K562 (cell line): ENCODE measurements around the gene FSTL4. TPM values are rescaled to one million over a fixed set of nuclear protein-coding genes. Genes with fewer than 3 reads are reported as not detected.

Experiments
- ATAC-seq: fragments of 200-7000 bp; cut with Tn5 transposase; 3 replicates; pipeline ENCODE4 v1.9.1; 2020; ENCODE audit warnings: moderate library complexity
- BruUV-seq: library from RNA; stranded (reverse); fragments of 400-500 nt; replicated peaks from 2 replicates; lab custom pipeline; 2021; lab: Mats Ljungman, UMichigan
- CTCF ChIA-PET: fragments of 300-600 bp; formaldehyde crosslinking; extraction: SDS; loops from one replicate; lab custom pipeline; 2021; ENCODE audit warnings: low intra/inter-chr PET ratio; lab: Yijun Ruan, JAX
- POLR2A ChIA-PET: fragments of 300-600, 350-650 bp; sonication (Branson Sonifier 250); formaldehyde crosslinking; extraction: SDS; loops from one replicate; lab custom pipeline; 2021; ENCODE audit warnings: antibody characterized with exemption, inconsistent platforms; lab: Yijun Ruan, JAX
- DNase-seq, 4 experiments: peaks; one replicate each; pipeline versions ENCODE4 v3.0.0 to v3.0.0-alpha.2; 2011 to 2018; ENCODE audit warnings: low spot score in 3 of 4, mixed read lengths in 3 of 4; ENCODE audit errors: extremely low read depth in 1 of 4
- FAIRE-seq: peaks from 2 replicates; lab custom pipeline; 2011; peaks lifted over from hg19 to GRCh38; lab: Jason Lieb, UNC
- H2AFZ ChIP-seq: 2 replicates; pipeline ENCODE4 v1.6.0; 2011; ENCODE audit warnings: low read depth, low read length, control low read depth, inconsistent platforms
- H3K27ac ChIP-seq: fragments of 200-600 bp; 3 replicates; pipeline ENCODE4 v1.8.0; 2011; ENCODE audit warnings: low read depth, mild to moderate bottlenecking, control low read depth, inconsistent platforms, low read length, moderate library complexity, mixed read lengths; ENCODE audit errors: extremely low read depth
- H3K27me3 ChIP-seq, 2 experiments: fragments of 300-600 bp in 1 of 2; 2 replicates in 1 of 2; 3 replicates in 1 of 2; pipeline versions ENCODE4 v1.6.0 to v1.8.0; 2011; ENCODE audit warnings: inconsistent platforms in 2 of 2, low read length in 2 of 2, mild to moderate bottlenecking in 1 of 2, mixed read lengths in 1 of 2, moderate library complexity in 1 of 2; ENCODE audit not compliant: control insufficient read depth in 2 of 2, insufficient read depth in 2 of 2
- H3K36me3 ChIP-seq: fragments of 300-600 bp; 3 replicates; pipeline ENCODE4 v1.8.0; 2011; ENCODE audit warnings: mild to moderate bottlenecking, low read length, inconsistent platforms; ENCODE audit not compliant: control insufficient read depth, insufficient read depth
- H3K4me1 ChIP-seq, 2 experiments: fragments of 200-600 bp in 1 of 2; replicated peaks in 1 of 2; 2 replicates in 1 of 2; 3 replicates in 1 of 2; pipeline versions ENCODE4 v1.5.1 to v1.8.0; 2011; ENCODE audit warnings: inconsistent platforms in 2 of 2, low read length in 2 of 2, mild to moderate bottlenecking in 1 of 2, mixed read lengths in 1 of 2, moderate library complexity in 1 of 2; ENCODE audit not compliant: control insufficient read depth in 2 of 2, insufficient read depth in 2 of 2
- H3K4me2 ChIP-seq: 2 replicates; pipeline ENCODE4 v1.6.1; 2011; ENCODE audit warnings: low read length, control low read depth, inconsistent platforms, mixed read lengths; ENCODE audit not compliant: insufficient read depth
- H3K4me3 ChIP-seq: fragments of 200-600 bp; sonication (generic), shearing (Covaris generic); 2 replicates; pipeline ENCODE4 v1.5.1; 2016; ENCODE audit warnings: control low read depth, inconsistent platforms
- H3K79me2 ChIP-seq: fragments of 200-600 bp; 3 replicates; pipeline ENCODE4 v1.8.0; 2011; ENCODE audit warnings: low read length, inconsistent platforms; ENCODE audit not compliant: control insufficient read depth, insufficient read depth
- H3K9ac ChIP-seq, 2 experiments: 2 replicates each; pipeline versions ENCODE4 v1.6.0 to v1.6.1; 2011; ENCODE audit warnings: low read depth in 2 of 2, low read length in 2 of 2, control low read depth in 1 of 2, inconsistent platforms in 1 of 2, mild to moderate bottlenecking in 1 of 2, mixed read lengths in 1 of 2; ENCODE audit not compliant: insufficient read depth in 1 of 2
- H3K9me1 ChIP-seq: one replicate; pipeline ENCODE4 v1.6.0; 2011; ENCODE audit warnings: inconsistent platforms, mild to moderate bottlenecking, low read length, moderate library complexity; ENCODE audit not compliant: control insufficient read depth, insufficient read depth
- H3K9me3 ChIP-seq: replicated peaks from 2 replicates; pipeline ENCODE4 v1.5.1; 2011; ENCODE audit warnings: low read depth, low read length, inconsistent platforms; ENCODE audit not compliant: control insufficient read depth, insufficient read depth
- H4K20me1 ChIP-seq: replicated peaks from 2 replicates; pipeline ENCODE4 v1.6.1; 2011; ENCODE audit warnings: low read length, inconsistent platforms, mixed read lengths; ENCODE audit not compliant: control insufficient read depth, insufficient read depth
- CBFA2T2 ChIP-seq: fragments of 450-650 bp; conservative IDR thresholded peaks from 2 replicates; pipeline ENCODE4 v1.6.1; 2017; ENCODE audit warnings: mild to moderate bottlenecking
- CREBBP ChIP-seq: IDR thresholded peaks from one replicate; pipeline ENCODE4 v1.6.1; 2012; ENCODE audit warnings: low read depth, mild to moderate bottlenecking, control low read depth, inconsistent platforms, low read length
- FOXA1 ChIP-seq: fragments of 450-650 bp; IDR thresholded peaks from 2 replicates; pipeline ENCODE4 v1.6.1; 2016; ENCODE audit warnings: mild to moderate bottlenecking, borderline replicate concordance
- L3MBTL2 ChIP-seq: fragments of 450-650 bp; IDR thresholded peaks from 2 replicates; pipeline ENCODE4 v1.6.1; 2016; ENCODE audit warnings: mild to moderate bottlenecking, moderate library complexity
- NFRKB ChIP-seq: fragments of 450-650 bp; IDR thresholded peaks from 2 replicates; pipeline ENCODE4 v1.6.1; 2016; ENCODE audit warnings: low read depth
- ZSCAN32 ChIP-seq: fragments of 450-650 bp; formaldehyde crosslinking; IDR thresholded peaks from 2 replicates; pipeline ENCODE4 v1.4.0; 2020; ENCODE audit warnings: mild to moderate bottlenecking, moderate library complexity
- WGBS: fragments of 100-300 bp; shearing (Covaris generic); methylation state at CpG from one replicate; pipeline ENCODE4 v1.1.6; 2016; ENCODE audit warnings: low coverage, mixed read lengths; ENCODE audit not compliant: insufficient coverage; ENCODE audit errors: missing lambda C conversion rate; 5-methylcytosine and 5-hydroxymethylcytosine counted together
- in situ Hi-C: fragments of 300-500 bp; cut with MboI; formaldehyde crosslinking; loops from 4 replicates; pipeline ENCODE4 v1.15.0; 2018; ENCODE audit warnings: inconsistent platforms, mixed read lengths
- intact Hi-C: fragments of 100-400 bp; cut with micrococcal nuclease; formaldehyde crosslinking; loops from 2 replicates; pipeline ENCODE4 v1.14.2; 2022
- polyA plus RNA-seq, 8 experiments: library from polyadenylated mRNA; depleted of rRNA in 4 of 8; stranded (reverse) in 5 of 8; unstranded in 3 of 8; fragments of >200 nt; fragmentation: Nextera tagmentation in 2 of 8; fragmentation: Illumina TruSeq in 1 of 8; extraction: Ambion mirVana in 2 of 8; extraction: Trizol in 1 of 8; gene quantifications; 2 replicates each; pipeline versions ENCODE4 v1.2.1 to v1.2.3, GENCODE V29; 2011 to 2014; ENCODE audit warnings: inconsistent platforms in 1 of 8, missing spikeins in 1 of 8
- total RNA-seq, 7 experiments: library from RNA; depleted of rRNA in 6 of 7; stranded (reverse); fragments of >200 nt in 6 of 7; fragmentation: Illumina TruSeq in 2 of 7; extraction: Trizol in 2 of 7; gene quantifications; 2 replicates each; pipeline versions ENCODE4 v1.2.1 to v1.2.3, GENCODE V29; 2011 to 2021; ENCODE audit warnings: low replicate concordance in 1 of 7
- TF ChIP-seq, protein P1 (sequence below): sonication (generic); formaldehyde crosslinking; IDR thresholded peaks from 2 replicates; pipeline ENCODE4 v1.8.0; 2022; ENCODE audit warnings: mild to moderate bottlenecking, missing genetic modification reagents

FSTL4 gene
- total and polyA plus RNA-seq, 9 of the 15 experiments (the other 6 are each of a cell fraction or from before 2014, with no cell fraction given) = 0.08 to 0.18 (median 0.10) TPM; not detected in 5

DNA sequence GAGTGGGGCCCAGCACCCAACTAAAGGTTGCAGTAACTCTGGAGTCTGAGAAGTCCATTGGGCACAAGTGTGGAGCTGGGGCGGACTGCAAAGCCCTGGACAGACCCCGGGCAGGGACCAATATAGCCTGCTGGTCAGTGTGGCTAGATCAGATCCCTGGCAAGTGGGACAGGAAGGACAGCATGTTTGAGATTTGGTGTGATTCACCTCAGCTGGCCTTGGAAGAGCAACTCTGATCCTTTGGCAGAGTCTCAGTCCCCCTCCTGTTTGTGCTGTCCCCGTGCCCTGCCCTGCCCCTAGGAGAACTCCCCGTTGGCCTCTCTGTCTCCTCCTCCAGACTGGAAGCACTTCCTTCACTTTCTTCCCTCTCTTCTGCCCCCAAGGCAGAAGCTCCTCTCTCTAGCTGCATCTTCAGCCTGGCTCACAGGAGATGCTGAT lies 255.3 kb downstream of the FSTL4 start:
- FAIRE-seq = no peak
- POLR2A ChIA-PET = no interaction called here
- no TSS peak for BruUV-seq

More for the DNA sequence above, 255.3 kb downstream of the FSTL4 start:
- Histone ChIP-seq H3K27me3 (peaks cover 17 to 50% of the 10 kb centered on the region in 2 experiments; a peak in 4 of 5 replicates), H3K4me3 (no peak overlapping the region), H3K27ac (no peak overlapping the region), H3K36me3 (no peaks in the 10 kb centered on the region), H3K9me1 (peaks cover 4% of the 10 kb centered on the region), H3K9me3 (no peaks in the 10 kb centered on the region), H3K4me1 (no peaks in the 10 kb centered on the region), H2AFZ (no peak overlapping the region), H3K79me2 (no peaks in the 10 kb centered on the region), H4K20me1 (peaks cover 2% of the 10 kb centered on the region; the same call in 1 of the 2 replicates), H3K9ac (no peak overlapping the region), H3K4me2 (no peak overlapping the region)
- 0% methylated on average over 3 of the region's 4 CpGs for WGBS
- CTCF ChIA-PET = no interaction called here
- intact Hi-C loops = no loop called here
- ATAC-seq (no peak), DNase-seq (no peak)
- TF ChIP-seq NFRKB = no peak
- TF ChIP-seq CREBBP = no peak
- TF ChIP-seq L3MBTL2 = no peak
- TF ChIP-seq, protein P1, sequence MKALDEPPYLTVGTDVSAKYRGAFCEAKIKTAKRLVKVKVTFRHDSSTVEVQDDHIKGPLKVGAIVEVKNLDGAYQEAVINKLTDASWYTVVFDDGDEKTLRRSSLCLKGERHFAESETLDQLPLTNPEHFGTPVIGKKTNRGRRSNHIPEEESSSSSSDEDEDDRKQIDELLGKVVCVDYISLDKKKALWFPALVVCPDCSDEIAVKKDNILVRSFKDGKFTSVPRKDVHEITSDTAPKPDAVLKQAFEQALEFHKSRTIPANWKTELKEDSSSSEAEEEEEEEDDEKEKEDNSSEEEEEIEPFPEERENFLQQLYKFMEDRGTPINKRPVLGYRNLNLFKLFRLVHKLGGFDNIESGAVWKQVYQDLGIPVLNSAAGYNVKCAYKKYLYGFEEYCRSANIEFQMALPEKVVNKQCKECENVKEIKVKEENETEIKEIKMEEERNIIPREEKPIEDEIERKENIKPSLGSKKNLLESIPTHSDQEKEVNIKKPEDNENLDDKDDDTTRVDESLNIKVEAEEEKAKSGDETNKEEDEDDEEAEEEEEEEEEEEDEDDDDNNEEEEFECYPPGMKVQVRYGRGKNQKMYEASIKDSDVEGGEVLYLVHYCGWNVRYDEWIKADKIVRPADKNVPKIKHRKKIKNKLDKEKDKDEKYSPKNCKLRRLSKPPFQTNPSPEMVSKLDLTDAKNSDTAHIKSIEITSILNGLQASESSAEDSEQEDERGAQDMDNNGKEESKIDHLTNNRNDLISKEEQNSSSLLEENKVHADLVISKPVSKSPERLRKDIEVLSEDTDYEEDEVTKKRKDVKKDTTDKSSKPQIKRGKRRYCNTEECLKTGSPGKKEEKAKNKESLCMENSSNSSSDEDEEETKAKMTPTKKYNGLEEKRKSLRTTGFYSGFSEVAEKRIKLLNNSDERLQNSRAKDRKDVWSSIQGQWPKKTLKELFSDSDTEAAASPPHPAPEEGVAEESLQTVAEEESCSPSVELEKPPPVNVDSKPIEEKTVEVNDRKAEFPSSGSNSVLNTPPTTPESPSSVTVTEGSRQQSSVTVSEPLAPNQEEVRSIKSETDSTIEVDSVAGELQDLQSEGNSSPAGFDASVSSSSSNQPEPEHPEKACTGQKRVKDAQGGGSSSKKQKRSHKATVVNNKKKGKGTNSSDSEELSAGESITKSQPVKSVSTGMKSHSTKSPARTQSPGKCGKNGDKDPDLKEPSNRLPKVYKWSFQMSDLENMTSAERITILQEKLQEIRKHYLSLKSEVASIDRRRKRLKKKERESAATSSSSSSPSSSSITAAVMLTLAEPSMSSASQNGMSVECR = no peak
- TF ChIP-seq FOXA1 = no peak
- TF ChIP-seq CBFA2T2 = no peak
- no peak for TF ChIP-seq ZSCAN32 (CRISPR knock-in tag)
- in situ Hi-C loops = no loop called here
